WERI-Rb-1 (cell line): ENCODE measurements around the gene MYZAP.

Experiments used
- DNase-seq: peaks from one replicate; pipeline ENCODE4 v3.0.0-alpha.2; 2020
- H3K27ac ChIP-seq: fragments of 250-450 bp; sonication (Bioruptor Pico); 2 replicates; pipeline ENCODE4 v1.5.1; 2020; ENCODE audit warnings: mild to moderate bottlenecking, moderate library complexity
- H3K27me3 ChIP-seq: fragments of 250-450 bp; sonication (Bioruptor Pico); 2 replicates; pipeline ENCODE4 v1.5.1; 2021; ENCODE audit warnings: mild to moderate bottlenecking, low read depth, moderate library complexity; ENCODE audit not compliant: insufficient read depth, severe bottlenecking
- H3K36me3 ChIP-seq: fragments of 250-450 bp; sonication (Bioruptor Pico); 2 replicates; pipeline ENCODE4 v1.5.1; 2020; ENCODE audit warnings: mild to moderate bottlenecking, moderate library complexity
- H3K4me3 ChIP-seq: 2 replicates; pipeline ENCODE4 v1.5.1; 2011; ENCODE audit warnings: low read depth, mild to moderate bottlenecking, control low read depth, low read length
- H3K9me3 ChIP-seq: fragments of 250-450 bp; sonication (Bioruptor Pico); 2 replicates; pipeline ENCODE4 v1.5.1; 2021; ENCODE audit warnings: mild to moderate bottlenecking, moderate library complexity; ENCODE audit not compliant: severe bottlenecking
- TF ChIP-seq, protein P1 (sequence below): IDR thresholded peaks from 2 replicates; pipeline ENCODE4 v1.5.1; 2011; ENCODE audit warnings: low read depth, mild to moderate bottlenecking, control low read depth, inconsistent platforms, low read length

The MYZAP gene

DNA sequence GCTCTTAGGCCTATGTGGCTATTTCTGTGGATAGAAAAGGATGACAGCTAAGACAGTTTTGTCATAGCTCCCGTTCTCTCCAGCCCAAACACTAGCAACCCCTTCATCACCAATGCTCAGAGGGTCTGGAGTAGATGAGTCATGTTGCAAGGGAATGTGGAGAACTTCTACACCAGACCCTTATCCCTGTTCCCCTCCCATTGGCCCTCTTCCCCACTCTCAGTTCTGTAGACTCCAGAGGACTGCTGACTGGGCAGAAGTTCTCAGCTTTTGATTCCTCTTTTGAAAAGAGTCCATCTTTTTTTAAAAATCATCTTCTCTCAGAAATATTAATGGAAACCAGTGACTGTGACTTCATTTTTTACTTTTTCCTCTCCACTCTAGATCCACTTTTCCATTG lies 2.4 kb upstream of the MYZAP start:
- Histone ChIP-seq H3K4me3 (no peak overlapping the region), H3K27ac (no peak overlapping the region), H3K36me3 (no peaks in the 10 kb centered on the region), H3K27me3 (no peaks in the 10 kb centered on the region), H3K9me3 (no peaks in the 10 kb centered on the region)
- no peak for DNase-seq
- TF ChIP-seq, protein P1, sequence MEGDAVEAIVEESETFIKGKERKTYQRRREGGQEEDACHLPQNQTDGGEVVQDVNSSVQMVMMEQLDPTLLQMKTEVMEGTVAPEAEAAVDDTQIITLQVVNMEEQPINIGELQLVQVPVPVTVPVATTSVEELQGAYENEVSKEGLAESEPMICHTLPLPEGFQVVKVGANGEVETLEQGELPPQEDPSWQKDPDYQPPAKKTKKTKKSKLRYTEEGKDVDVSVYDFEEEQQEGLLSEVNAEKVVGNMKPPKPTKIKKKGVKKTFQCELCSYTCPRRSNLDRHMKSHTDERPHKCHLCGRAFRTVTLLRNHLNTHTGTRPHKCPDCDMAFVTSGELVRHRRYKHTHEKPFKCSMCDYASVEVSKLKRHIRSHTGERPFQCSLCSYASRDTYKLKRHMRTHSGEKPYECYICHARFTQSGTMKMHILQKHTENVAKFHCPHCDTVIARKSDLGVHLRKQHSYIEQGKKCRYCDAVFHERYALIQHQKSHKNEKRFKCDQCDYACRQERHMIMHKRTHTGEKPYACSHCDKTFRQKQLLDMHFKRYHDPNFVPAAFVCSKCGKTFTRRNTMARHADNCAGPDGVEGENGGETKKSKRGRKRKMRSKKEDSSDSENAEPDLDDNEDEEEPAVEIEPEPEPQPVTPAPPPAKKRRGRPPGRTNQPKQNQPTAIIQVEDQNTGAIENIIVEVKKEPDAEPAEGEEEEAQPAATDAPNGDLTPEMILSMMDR: no peak

DNA sequence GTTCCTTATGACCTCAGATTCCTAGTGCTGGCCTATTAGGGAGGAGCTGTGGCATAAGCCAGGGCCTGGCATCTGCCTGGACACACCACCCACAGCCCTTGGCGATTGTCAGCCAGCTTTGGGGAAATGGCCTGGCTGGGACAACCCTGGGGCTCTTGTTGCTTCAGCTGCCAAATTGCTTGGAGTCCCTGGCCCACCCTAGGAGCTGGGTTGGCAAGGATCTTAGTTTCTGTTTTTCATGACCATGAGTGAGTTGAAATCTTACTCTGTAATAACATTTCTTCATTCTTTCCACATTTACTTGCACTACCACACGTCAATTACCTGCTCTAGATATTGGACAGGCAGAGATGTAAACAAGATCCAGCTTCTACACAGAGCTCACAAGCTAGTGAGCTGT lies 1.9 kb upstream of the MYZAP start:
- H3K9me3 ChIP-seq: no peaks in the 10 kb centered on the region
- no peak for DNase-seq
- H3K36me3 ChIP-seq: no peaks in the 10 kb centered on the region
- no peaks in the 10 kb centered on the region for H3K27me3 ChIP-seq
- no peak overlapping the region for H3K27ac ChIP-seq
- no peak overlapping the region for H3K4me3 ChIP-seq
- TF ChIP-seq, protein P1: no peak

DNA sequence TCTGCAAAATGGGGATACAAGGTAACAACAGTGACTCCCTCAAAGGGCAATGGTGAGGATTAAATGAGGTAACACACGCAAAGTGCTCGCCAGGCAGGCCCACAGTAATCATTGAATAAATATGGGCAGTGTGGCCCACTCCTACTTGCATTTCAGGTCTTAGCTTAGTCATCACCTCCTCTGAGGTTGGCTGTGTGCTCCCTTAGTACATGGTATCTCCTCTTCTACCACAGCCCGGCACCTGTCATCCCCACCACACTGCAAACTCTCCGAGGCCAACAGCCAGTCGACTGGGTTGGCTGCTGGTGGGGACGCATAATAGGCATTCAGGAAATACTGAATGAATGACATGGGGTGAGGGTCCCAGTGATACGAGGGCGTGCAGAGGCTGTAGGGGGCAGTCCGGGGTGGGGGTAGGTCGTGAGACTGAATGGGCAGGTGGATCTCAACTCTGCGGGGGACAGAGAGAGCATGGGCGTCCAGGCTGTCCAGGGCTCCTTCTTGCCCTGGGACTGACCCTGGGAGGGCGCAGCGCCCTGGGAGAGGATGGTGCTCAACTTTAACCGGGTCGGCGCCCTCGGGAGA lies 375 bp upstream of the MYZAP start:
- Histone ChIP-seq H3K27ac (no peak overlapping the region), H3K36me3 (no peaks in the 10 kb centered on the region), H3K9me3 (no peaks in the 10 kb centered on the region), H3K4me3 (peak overlapping the region; percentile 73), H3K27me3 (no peaks in the 10 kb centered on the region)
- TF ChIP-seq, protein P1: no peak
- DNase-seq: no peak

DNA sequence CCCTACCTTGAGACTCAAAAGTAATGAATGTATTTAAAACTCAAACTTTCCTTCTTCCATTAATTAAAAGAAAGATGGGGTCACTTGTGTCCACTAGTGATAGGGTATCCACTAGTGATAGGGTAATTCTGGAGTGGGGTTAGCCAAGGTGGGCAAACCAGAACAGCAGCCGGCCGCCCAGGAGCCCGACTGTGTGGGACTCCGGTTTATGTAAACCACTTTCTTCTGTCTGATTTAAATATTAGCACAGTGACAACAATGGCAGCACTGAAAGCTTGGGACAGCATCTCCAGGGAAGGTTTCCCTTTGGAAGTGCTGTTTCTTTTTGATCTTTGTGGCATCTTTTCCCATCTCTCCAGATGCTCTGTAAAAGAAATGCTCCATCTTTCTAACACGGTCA lies 722 bp downstream of the MYZAP start:
- H3K4me3 ChIP-seq: peak overlapping the region; percentile 73
- H3K9me3 ChIP-seq: no peaks in the 10 kb centered on the region
- DNase-seq: no peak
- H3K27me3 ChIP-seq: no peaks in the 10 kb centered on the region
- no peaks in the 10 kb centered on the region for H3K36me3 ChIP-seq
- TF ChIP-seq, protein P1: no peak
- no peak overlapping the region for H3K27ac ChIP-seq

DNA sequence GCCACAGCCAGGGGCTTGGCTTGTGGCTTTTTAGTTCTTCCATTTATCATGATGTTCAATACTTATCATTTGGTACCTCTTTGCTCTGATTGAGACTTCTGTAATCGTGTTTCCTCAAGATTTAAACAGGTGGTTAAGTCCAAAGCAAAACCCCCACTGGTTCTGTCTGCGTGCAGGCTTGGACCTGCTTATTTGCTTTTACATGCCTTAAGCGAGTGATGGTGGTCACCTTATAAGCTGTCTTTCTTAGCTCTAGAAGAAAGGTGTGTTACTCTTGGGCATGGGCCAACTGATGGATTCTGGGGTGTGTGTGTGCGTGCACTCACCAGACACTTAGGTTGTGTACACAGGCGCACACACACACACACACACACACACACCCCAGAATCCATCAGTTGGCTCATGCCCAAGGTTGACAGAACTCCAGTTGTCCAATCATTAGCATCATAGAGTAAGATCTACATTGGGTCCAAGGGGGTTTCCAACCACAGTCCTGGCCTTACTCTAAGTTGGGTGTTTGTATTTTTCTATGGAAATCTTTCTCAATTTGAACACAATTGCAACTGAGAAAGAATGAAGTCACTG lies 1.2 kb downstream of the MYZAP start:
- TF ChIP-seq, protein P1: no peak
- Histone ChIP-seq H3K9me3 (no peaks in the 10 kb centered on the region), H3K27me3 (no peaks in the 10 kb centered on the region), H3K27ac (no peak overlapping the region), H3K36me3 (no peaks in the 10 kb centered on the region), H3K4me3 (no peak overlapping the region)
- no peak for DNase-seq

DNA sequence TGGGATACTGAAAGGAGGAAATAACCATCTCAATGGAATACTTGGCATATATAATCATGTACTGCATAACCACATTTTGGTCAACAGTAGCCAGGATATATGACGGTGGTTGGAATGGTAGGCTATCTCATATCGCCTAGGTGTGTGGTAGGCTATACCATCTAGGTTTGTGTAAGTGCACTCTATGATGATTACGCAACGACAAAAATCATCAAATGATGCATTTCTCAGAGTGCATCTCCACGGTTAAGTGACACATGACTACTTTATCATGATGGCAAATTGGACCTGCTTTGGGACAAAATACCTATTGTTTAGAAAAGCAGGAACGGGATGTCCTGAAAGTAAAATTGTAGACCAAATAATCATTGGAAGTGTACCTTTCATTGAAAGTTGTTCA lies 2.8 kb downstream of the MYZAP start:
- no peak overlapping the region for H3K4me3 ChIP-seq
- no peak for DNase-seq
- TF ChIP-seq, protein P1: no peak
- H3K9me3 ChIP-seq: no peaks in the 10 kb centered on the region
- H3K27ac ChIP-seq: no peak overlapping the region
- no peaks in the 10 kb centered on the region for H3K36me3 ChIP-seq
- no peaks in the 10 kb centered on the region for H3K27me3 ChIP-seq
